Stimulated activated naive CD4-positive, alpha-beta T cell (primary cell): Measurements from ENCODE around the gene NANOS3.

Experiments used
- DNase-seq, 6 experiments: peaks; one replicate each; lab custom pipeline; 2025; lab: John Stamatoyannopoulos, UW

Gene NANOS3

GRCh38 chr19:13885826-13886365, 9.0 kb downstream of the NANOS3 start:
- DNase-seq: no peak

- DNase-seq: no peak
Measured at GRCh38 chr19:13887018-13887436, 10.1 kb downstream of the NANOS3 start.

DNA sequence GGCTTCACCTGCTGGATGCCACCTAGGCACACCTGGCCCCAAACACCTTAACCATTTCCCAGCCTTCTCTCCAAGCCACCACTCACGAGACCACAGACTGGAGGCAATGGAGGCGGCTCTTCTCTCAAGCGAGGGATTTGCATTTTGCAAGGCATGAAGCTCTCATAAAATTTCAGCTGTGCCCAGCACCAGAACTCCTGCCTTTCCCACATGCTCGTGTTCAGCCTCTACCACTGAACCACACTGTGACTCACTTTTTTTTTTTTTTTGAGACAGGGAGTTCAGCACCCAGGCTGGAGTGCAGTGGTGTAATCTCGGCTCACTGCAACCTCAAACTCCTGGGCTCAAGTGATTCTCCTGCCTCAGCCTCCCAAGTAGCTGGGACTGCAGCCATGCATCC, 10.6 kb downstream of the NANOS3 start:
- no peak for DNase-seq

DNA sequence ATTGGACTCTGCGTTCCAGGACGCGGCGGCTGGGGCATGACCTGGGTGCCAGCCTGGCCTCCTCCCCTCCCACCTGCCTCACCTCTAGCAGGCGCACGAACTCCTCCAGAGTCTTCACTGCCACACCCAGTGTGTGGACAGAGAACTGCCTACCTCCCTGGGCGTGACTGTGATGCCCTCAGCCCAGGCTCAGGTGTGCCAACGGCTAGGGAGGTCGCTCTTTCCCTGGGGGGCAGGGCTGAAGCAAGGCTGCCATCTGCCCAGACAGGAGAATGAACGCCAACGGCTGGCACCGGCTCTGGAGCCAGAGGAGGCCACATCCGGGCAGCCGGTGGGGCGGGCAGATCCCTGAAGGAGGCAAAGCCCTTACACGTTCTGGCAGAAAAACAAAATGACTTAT, 11.3 kb downstream of the NANOS3 start:
- no peak for DNase-seq

DNA sequence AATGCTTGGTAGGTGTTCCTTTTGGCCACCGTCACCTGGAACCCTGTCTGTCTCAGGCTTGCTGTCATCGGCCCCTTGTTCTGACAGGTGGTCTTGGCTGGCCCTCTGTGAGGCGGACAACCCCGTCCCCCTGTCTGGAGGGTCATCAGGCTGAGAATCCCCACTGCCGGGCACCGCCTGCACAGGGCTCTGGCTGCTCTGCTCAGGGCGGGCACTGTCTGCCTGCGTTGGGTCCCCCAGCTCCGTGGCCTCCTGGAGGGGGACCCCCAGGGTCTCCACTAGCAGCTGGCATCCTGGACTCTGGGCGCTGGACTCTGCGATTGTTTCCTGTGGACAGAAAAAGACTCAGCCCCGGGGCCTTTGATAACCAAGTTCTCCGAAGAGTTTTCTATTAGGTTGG, 13.2 kb downstream of the NANOS3 start:
- no peak for DNase-seq

GRCh38 chr19:13892870-13893269, 15.9 kb downstream of the NANOS3 start:
- DNase-seq: no peak

DNA sequence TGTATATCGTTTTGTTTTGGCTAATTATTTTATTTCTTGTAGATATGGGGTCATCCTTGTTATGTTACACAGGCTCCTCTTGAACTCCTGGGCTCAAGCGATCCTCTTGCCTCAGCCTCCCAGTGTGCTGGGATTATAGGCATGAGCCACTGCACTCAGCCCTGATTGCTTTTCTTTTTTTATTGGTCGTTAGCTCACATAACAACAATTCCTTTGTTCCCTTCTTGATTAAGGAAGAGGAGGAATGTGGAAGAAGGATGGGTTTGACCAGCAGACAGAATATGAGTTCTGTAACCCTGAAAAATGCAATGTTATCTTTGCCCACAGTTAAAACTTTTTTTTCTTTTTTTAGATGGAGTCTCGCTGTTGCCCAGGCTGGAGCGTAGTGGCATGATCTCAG, 17.6 kb downstream of the NANOS3 start:
- no peak for DNase-seq

DNA sequence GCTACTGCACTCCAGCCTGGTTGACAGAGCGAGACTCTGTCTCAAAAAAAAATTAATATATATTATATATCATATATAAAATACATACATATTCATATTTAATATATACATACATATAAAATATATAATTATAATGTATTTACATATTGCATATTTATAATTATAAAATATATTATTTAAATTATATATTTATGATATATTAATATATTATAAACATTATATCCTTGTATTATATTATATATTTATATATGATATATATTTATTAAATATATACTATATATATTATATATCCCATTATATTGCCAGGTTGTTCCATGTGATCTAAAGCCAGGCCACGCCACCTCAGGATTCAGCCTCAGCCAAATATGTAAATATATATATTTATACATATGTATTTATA, 19.3 kb downstream of the NANOS3 start:
- DNase-seq: no peak

GRCh38 chr19:13899393-13899792, 22.5 kb downstream of the NANOS3 start:
- DNase-seq: no peak

- DNase-seq: no peak
Measured at GRCh38 chr19:13899912-13900584, 23.1 kb downstream of the NANOS3 start.

GRCh38 chr19:13902993-13903555, 26.1 kb downstream of the NANOS3 start:
- DNase-seq: peak in 2 of 6 experiments; percentile 13 to 15

GRCh38 chr19:13905634-13906520, 28.9 kb downstream of the NANOS3 start, which contains the start of the genes BRME1 and CC2D1A:
BRME1 (minus strand) TSS chr19:13906117; CDS start chr19:13904892, 1,225 bp downstream.
CC2D1A (plus strand) TSS chr19:13906201; CDS start chr19:13906442, 241 bp downstream.
- DNase-seq: peak; percentile 79 to 91 (median 90)

- DNase-seq: peak in 1 of 6 experiments; percentile 43
Measured at GRCh38 chr19:13906521-13906904, 29.6 kb downstream of the NANOS3 start.

- DNase-seq: no peak
Measured at GRCh38 chr19:13906910-13907309, 30.0 kb downstream of the NANOS3 start.

- DNase-seq: no peak
Measured at GRCh38 chr19:13908674-13909073, 31.7 kb downstream of the NANOS3 start.

- DNase-seq: no peak
Measured at GRCh38 chr19:13909430-13909829, 32.5 kb downstream of the NANOS3 start.

- no peak for DNase-seq
Measured at GRCh38 chr19:13913352-13913751, 36.4 kb downstream of the NANOS3 start.

GRCh38 chr19:13914777-13915176, 37.8 kb downstream of the NANOS3 start:
- DNase-seq: no peak

DNA sequence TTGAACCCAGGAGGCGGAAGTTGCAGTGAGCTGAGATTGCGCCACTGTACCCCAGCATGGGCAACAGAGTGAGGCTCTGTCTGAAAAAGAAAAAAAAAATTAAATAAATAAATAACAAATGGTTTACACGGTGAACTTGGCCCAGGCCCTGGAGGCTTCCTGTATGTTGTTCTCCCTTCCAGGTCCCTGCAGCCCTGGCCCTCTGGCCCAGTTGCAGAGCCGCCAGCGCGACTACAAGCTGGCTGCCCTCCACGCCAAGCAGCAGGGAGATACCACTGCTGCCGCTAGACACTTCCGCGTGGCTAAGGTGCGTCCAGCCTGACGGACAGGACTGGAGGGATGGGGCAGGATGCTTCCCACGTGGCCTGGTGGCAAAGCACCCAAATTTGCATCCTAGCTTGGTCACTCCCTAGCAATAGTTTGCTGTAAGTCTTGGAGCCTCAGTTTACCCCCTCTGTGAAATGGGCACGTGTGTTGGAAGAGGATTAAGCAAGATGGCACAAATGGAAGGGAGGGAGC, 41.0 kb downstream of the NANOS3 start:
- DNase-seq: no peak

- DNase-seq: no peak
Measured at GRCh38 chr19:13918726-13919411, 41.9 kb downstream of the NANOS3 start.

DNA sequence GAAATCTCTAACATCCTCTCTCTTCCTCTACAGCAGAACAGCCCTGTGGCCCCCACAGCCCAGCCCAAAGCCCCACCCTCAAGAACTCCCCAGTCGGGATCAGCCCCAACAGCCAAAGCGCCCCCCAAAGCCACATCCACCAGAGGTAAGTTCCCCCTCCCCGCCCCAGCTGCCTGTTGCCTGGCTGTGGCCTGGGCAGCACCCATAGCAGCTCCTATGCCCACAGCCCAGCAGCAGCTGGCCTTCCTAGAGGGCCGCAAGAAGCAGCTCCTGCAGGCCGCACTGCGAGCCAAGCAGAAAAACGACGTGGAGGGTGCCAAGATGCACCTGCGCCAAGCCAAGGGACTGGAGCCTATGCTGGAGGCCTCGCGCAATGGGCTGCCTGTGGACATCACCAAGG, 43.6 kb downstream of the NANOS3 start:
- DNase-seq: no peak
